Activated T-cell treated with anti-CD3 and anti-CD28 coated beads, Interleukin-2, amount 50 U/mL, for 4 hours (primary cell): ENCODE measurements around the gene KRR1. TPM values are rescaled to one million over a fixed set of nuclear protein-coding genes. Genes with fewer than 3 reads are reported as not detected.
"Not testable (repeated sequence)": the region's sequence is repeated elsewhere in the genome, so short reads cannot be mapped to it uniquely, and the experiment has no call there.

Source experiments
- ATAC-seq, 2 donors: fragments of 200-7000 bp; cut with Tn5 transposase; one replicate each; pipeline ENCODE4 v1.10.0; 2021
- DNase-seq: peaks from one replicate; pipeline ENCODE4 v3.0.0-alpha.2; 2020
- H3K27me3 Mint-ChIP-seq: one replicate; pipeline ENCODE4 v1.8.0; 2021; ENCODE audit warnings: low read depth, mixed read lengths
- H3K36me3 Mint-ChIP-seq: one replicate; pipeline ENCODE4 v1.8.0; 2022; ENCODE audit warnings: mixed read lengths; ENCODE audit not compliant: insufficient read depth
- H3K4me1 Mint-ChIP-seq: one replicate; pipeline ENCODE4 v1.8.0; 2021; ENCODE audit warnings: low read depth, mixed read lengths
- H3K4me3 Mint-ChIP-seq: one replicate; pipeline ENCODE4 v1.8.0; 2021; ENCODE audit warnings: mild to moderate bottlenecking, moderate library complexity, mixed read lengths
- H3K9me3 Mint-ChIP-seq: one replicate; pipeline ENCODE4 v1.8.0; 2021; ENCODE audit warnings: mixed read lengths
- total RNA-seq, 3 donors: library from RNA; stranded (reverse); gene quantifications; one replicate each; pipeline ENCODE4 v1.2.1, GENCODE V29; 2021

KRR1 gene
- total RNA-seq, 3 donors from 2014 or later = 149 to 157 (median 152) TPM

GRCh38 chr12:75443709-75444108 lies 67.7 kb downstream of the KRR1 start:
- peaks cover 4% of the 10 kb centered on the region for H3K9me3 Mint-ChIP-seq
- no peak for ATAC-seq
- no peaks in the 10 kb centered on the region for H3K4me1 Mint-ChIP-seq
- peaks cover 3% of the 10 kb centered on the region for H3K36me3 Mint-ChIP-seq
- H3K4me3 Mint-ChIP-seq = no peak overlapping the region
- H3K27me3 Mint-ChIP-seq = peaks cover 5% of the 10 kb centered on the region
- DNase-seq = no peak

- not testable (repeated sequence) for H3K4me3 Mint-ChIP-seq, DNase-seq, H3K9me3 Mint-ChIP-seq, ATAC-seq, H3K4me1 Mint-ChIP-seq, H3K36me3 Mint-ChIP-seq, H3K27me3 Mint-ChIP-seq
These were observed 69.0 kb downstream of the KRR1 start for GRCh38 chr12:75442454-75442853.

GRCh38 chr12:75441687-75442449 lies 69.5 kb downstream of the KRR1 start:
- H3K9me3 Mint-ChIP-seq, H3K27me3 Mint-ChIP-seq, DNase-seq, H3K36me3 Mint-ChIP-seq, ATAC-seq, H3K4me3 Mint-ChIP-seq, H3K4me1 Mint-ChIP-seq: not testable (repeated sequence)

Other genes with a start within 250 kb of the KRR1 start
- gene CAPS2, start 181.3 kb downstream of the KRR1 start, total RNA-seq = under 1 TPM; 0.33 to 0.79 (median 0.65) TPM
- not detected for gene GLIPR1L1, start 176.9 kb downstream of the KRR1 start, total RNA-seq
- under 1 TPM in 1 of 3 donors, not detected in 2; 0.20 TPM for gene GLIPR1L2, start 120.5 kb downstream of the KRR1 start, total RNA-seq
- gene GLIPR1, start 30.9 kb downstream of the KRR1 start, total RNA-seq = 1 to 10 TPM; 5.7 to 7.9 (median 6.1) TPM